Spleen (tissue), 7 donors: Measurements from ENCODE around the gene ALDH1L1.

ENCODE experiments used
- POLR2A ChIP-seq, 3 donors: fragments of 450-650 bp; IDR thresholded peaks; one replicate each; pipeline ENCODE4 v1.5.1; 2017; ENCODE audit warnings: antibody characterized with exemption in 3 of 3, mild to moderate bottlenecking in 1 of 3
- POLR2AphosphoS5 ChIP-seq, 3 donors: sonication (generic); formaldehyde crosslinking; IDR thresholded peaks; one replicate each; pipeline ENCODE4 v1.5.1; 2017; ENCODE audit warnings: antibody characterized with exemption in 3 of 3
- TF ChIP-seq, protein P1 (sequence below), 11 experiments: fragments of 200-600 bp in 7 of 11; fragments of 450-650 bp in 4 of 11; sonication (generic) in 4 of 11; IDR thresholded peaks in 8 of 11; conservative IDR thresholded peaks in 3 of 11; 1 replicate in 7 of 11; 2 replicates in 4 of 11; pipeline versions ENCODE4 v1.4.0 to v1.8.0; 2016 to 2021; ENCODE audit warnings: antibody characterized with exemption in 11 of 11, inconsistent platforms in 4 of 11, mild to moderate bottlenecking in 1 of 11
- donor health status: DM: no; HTN: no; CAD: no; lungs with moderate emphysema.
- donor health status: DM: no; HTN: no; CAD: no.
- donor health status: DM: no; HTN: no; CAD: no.

DNA sequence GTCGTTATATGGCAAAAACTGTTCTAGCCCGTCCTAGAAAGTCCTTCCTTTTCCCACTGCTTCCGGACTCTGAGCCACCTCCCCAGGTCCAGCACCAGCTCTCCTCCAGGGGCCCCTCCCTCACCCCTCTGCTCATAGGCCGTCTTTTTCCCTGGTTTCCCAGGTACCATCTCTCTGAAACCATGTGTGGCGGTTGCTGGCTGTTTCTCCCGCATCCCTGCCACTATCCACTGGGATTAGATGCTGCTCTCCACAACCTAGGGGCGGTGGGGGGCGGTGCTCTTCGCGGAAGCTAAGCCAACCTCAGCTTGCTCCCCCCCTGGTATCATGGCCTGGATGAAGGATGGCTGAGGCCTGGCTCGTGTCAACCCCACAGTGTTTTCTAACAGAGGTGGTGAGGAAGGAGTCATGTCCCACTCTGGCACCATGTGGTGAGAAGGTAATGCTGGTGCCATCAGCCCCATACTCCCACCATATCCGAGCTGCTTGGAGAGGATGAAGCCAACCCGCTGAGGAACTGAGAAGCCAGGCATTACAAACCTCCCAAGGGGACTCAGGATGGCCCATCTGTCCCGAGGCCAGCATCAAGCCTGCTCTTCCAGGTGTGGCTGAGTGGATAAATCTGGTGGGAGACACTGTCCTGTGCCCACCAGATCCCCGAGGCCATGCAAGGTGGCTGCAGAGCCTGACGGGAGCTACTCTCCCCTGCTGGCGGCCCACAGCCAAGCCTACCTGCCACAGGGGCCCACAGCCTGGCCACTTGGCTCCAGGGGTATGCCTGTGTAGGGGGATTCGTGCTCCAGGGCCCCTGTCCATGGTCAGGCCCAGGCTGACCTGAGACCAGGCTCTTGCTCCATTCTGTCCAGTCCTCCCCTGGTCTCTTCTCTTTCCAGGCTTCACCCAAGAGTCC is 68.6 kb downstream of the ALDH1L1 start:
- TF ChIP-seq, protein P1, sequence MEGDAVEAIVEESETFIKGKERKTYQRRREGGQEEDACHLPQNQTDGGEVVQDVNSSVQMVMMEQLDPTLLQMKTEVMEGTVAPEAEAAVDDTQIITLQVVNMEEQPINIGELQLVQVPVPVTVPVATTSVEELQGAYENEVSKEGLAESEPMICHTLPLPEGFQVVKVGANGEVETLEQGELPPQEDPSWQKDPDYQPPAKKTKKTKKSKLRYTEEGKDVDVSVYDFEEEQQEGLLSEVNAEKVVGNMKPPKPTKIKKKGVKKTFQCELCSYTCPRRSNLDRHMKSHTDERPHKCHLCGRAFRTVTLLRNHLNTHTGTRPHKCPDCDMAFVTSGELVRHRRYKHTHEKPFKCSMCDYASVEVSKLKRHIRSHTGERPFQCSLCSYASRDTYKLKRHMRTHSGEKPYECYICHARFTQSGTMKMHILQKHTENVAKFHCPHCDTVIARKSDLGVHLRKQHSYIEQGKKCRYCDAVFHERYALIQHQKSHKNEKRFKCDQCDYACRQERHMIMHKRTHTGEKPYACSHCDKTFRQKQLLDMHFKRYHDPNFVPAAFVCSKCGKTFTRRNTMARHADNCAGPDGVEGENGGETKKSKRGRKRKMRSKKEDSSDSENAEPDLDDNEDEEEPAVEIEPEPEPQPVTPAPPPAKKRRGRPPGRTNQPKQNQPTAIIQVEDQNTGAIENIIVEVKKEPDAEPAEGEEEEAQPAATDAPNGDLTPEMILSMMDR (IDR thresholded peaks at IDR 0.05 in 8 of 11, conservative IDR thresholded peaks at IDR 0.05 in 3 of 11) = no peak
- TF ChIP-seq POLR2AphosphoS5 (IDR thresholded peaks at IDR 0.05) = no peak
- no peak for TF ChIP-seq POLR2A (IDR thresholded peaks at IDR 0.05)
